Panc1 (cell line): Measurements from ENCODE around the gene TMEM269. TPM values are rescaled to one million over a fixed set of nuclear protein-coding genes. Genes with fewer than 3 reads are reported as not detected.

Source experiments
- ATAC-seq: fragments of 200-7000 bp; cut with Tn5 transposase; 2 replicates; pipeline ENCODE4 v1.9.1; 2020; ENCODE audit warnings: mild to moderate bottlenecking, moderate library complexity
- BruUV-seq: library from RNA; stranded (reverse); fragments of 400-500 nt; replicated peaks from 2 replicates; lab custom pipeline; 2021; lab: Mats Ljungman, UMichigan
- CTCF ChIA-PET: fragments of 300-600 bp; sonication (Branson Sonifier 250); formaldehyde crosslinking; loops from one replicate; lab custom pipeline; 2022; ENCODE audit warnings: antibody characterized with exemption; lab: Charles Lee
- POLR2A ChIA-PET: fragments of 300-600 bp; sonication (Branson Sonifier 250); formaldehyde crosslinking; loops from one replicate; lab custom pipeline; 2022; ENCODE audit warnings: antibody characterized with exemption; lab: Charles Lee
- DNase-seq: peaks from one replicate; pipeline ENCODE4 v3.0.0-alpha.2; 2010; ENCODE audit warnings: low read depth, low spot score
- H3K27ac ChIP-seq: 2 replicates; pipeline ENCODE4 v1.5.1; 2011; ENCODE audit warnings: mild to moderate bottlenecking, low read length, inconsistent platforms
- H3K27me3 ChIP-seq: fragments of 200-500 bp; sonication (Bioruptor generic); 2 replicates; pipeline ENCODE4 v1.6.0; 2014; ENCODE audit warnings: low read length, inconsistent platforms; ENCODE audit not compliant: control insufficient read depth, insufficient read depth
- H3K36me3 ChIP-seq: fragments of 200-500 bp; sonication (Bioruptor generic); 2 replicates; pipeline ENCODE4 v1.5.1; 2014; ENCODE audit warnings: inconsistent platforms, mild to moderate bottlenecking, low read length, moderate library complexity; ENCODE audit not compliant: control insufficient read depth, insufficient read depth
- H3K4me1 ChIP-seq: 2 replicates; pipeline ENCODE4 v1.5.1; 2011; ENCODE audit warnings: inconsistent platforms, mild to moderate bottlenecking, low read length, moderate library complexity; ENCODE audit not compliant: control insufficient read depth, insufficient read depth
- H3K4me3 ChIP-seq, 2 experiments: 2 replicates each; pipeline ENCODE4 v1.5.1; 2011 to 2012; ENCODE audit warnings: low read depth in 2 of 2, low read length in 2 of 2, mild to moderate bottlenecking in 2 of 2, inconsistent platforms in 1 of 2, moderate library complexity in 1 of 2
- H3K9me3 ChIP-seq: fragments of 200-500 bp; sonication (Bioruptor generic); 2 replicates; pipeline ENCODE4 v1.5.1; 2014; ENCODE audit warnings: low read depth, mild to moderate bottlenecking, inconsistent platforms, low read length, moderate library complexity; ENCODE audit not compliant: control insufficient read depth, insufficient read depth
- POLR2AphosphoS5 ChIP-seq: IDR thresholded peaks from 2 replicates; pipeline ENCODE4 v1.6.1; 2012; ENCODE audit warnings: mild to moderate bottlenecking, low read depth, low read length, moderate library complexity
- SIN3A ChIP-seq: IDR thresholded peaks from 2 replicates; pipeline ENCODE4 v1.6.1; 2012; ENCODE audit warnings: low read depth, mild to moderate bottlenecking, low read length, moderate library complexity, borderline replicate concordance; ENCODE audit not compliant: insufficient read depth
- TCF7L2 ChIP-seq: IDR thresholded peaks from 2 replicates; pipeline ENCODE4 v1.6.1; 2011; ENCODE audit warnings: mild to moderate bottlenecking, low read depth, low read length, inconsistent platforms
- in situ Hi-C: cut with HindIII; loops from 2 replicates; pipeline ENCODE4 v1.10.0; 2016; ENCODE audit warnings: low sequenced_read_pairs, low pct_unique_long_range_greater_than_20kb
- intact Hi-C: fragments of 100-400 bp; cut with micrococcal nuclease; formaldehyde crosslinking; loops from one replicate; pipeline ENCODE4 v1.10.0; 2022; ENCODE audit not compliant: unreplicated experiment
- total RNA-seq: library from RNA; stranded (reverse); gene quantifications from one replicate; pipeline ENCODE4 v1.2.1, GENCODE V29; 2021; ENCODE audit not compliant: unreplicated experiment
- TF ChIP-seq, protein P1 (sequence below): fragments of 450-650 bp; IDR thresholded peaks from 2 replicates; pipeline ENCODE4 v1.5.1; 2017; ENCODE audit warnings: mild to moderate bottlenecking
- TF ChIP-seq, protein P2 (sequence below), 2 experiments: IDR thresholded peaks; 2 replicates each; pipeline ENCODE4 v1.6.1; 2011 to 2012; ENCODE audit warnings: low read depth in 2 of 2, control low read depth in 1 of 2, low read length in 1 of 2, mild to moderate bottlenecking in 1 of 2, moderate library complexity in 1 of 2; ENCODE audit not compliant: insufficient read depth in 1 of 2

TMEM269 gene
- total RNA-seq, 1 experiment from 2014 or later = 0.13 TPM

DNA sequence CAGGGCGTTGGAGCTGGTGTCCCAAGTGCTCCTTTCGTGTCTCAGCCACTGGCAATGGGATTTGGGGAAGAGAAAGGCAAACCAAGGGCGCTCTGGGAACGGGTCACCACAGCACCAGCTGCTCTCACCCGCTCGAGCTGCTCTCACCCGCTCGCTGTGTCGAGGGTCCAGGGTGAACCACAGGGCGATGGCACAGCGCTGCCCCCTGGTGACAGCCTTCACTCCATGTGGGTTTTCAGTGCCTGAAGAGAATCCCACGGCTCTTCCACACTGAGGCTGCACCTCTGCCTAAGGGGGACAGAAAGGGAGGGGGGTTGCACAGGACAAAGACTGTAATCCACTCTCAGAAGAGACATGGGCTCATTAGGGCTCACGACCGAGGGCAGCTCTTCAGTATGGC is 37.7 kb upstream of the TMEM269 start:
- DNase-seq = no peak
- no peak overlapping the region for H3K4me3 ChIP-seq
- in situ Hi-C loops = no loop called here
- no peaks in the 10 kb centered on the region for H3K9me3 ChIP-seq
- ATAC-seq = peak; percentile 63
- ChIA-PET CTCF (no interaction called here), POLR2A (no interaction called here)
- H3K36me3 ChIP-seq = no peaks in the 10 kb centered on the region; the same call in 1 of the 2 replicates
- TF ChIP-seq SIN3A (no peak), POLR2AphosphoS5 (no peak)
- TF ChIP-seq, protein P1, sequence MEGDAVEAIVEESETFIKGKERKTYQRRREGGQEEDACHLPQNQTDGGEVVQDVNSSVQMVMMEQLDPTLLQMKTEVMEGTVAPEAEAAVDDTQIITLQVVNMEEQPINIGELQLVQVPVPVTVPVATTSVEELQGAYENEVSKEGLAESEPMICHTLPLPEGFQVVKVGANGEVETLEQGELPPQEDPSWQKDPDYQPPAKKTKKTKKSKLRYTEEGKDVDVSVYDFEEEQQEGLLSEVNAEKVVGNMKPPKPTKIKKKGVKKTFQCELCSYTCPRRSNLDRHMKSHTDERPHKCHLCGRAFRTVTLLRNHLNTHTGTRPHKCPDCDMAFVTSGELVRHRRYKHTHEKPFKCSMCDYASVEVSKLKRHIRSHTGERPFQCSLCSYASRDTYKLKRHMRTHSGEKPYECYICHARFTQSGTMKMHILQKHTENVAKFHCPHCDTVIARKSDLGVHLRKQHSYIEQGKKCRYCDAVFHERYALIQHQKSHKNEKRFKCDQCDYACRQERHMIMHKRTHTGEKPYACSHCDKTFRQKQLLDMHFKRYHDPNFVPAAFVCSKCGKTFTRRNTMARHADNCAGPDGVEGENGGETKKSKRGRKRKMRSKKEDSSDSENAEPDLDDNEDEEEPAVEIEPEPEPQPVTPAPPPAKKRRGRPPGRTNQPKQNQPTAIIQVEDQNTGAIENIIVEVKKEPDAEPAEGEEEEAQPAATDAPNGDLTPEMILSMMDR = peak; percentile 87; the same call in 1 of the 2 replicates
- H3K4me1 ChIP-seq = no peaks in the 10 kb centered on the region; the same call in 1 of the 2 replicates
- no peak overlapping the region for H3K27ac ChIP-seq
- intact Hi-C loops = no loop called here
- no peaks in the 10 kb centered on the region for H3K27me3 ChIP-seq
- no TSS peak for BruUV-seq

DNA sequence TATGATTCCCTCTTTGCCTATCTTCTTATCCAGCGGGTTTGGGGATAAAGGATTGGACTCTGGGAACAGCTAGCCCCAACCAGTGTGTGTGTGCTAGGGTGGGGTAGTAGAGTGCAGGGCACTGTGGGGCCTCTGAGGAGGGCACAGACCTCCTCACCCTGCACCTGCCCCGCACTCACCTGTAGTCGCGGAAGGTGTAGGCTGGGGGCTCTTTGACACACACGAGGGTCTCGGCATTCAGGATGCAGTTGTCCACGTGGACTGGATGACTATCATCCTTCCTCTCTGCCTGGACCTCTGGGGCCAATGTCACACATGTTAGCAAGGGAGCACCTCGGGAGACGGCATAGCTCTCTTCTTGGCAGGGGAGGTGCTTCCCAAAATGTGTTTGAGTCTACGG is 36.8 kb upstream of the TMEM269 start:
- CTCF ChIA-PET = no interaction called here
- H3K4me1 ChIP-seq = no peaks in the 10 kb centered on the region; the same call in 1 of the 2 replicates
- ATAC-seq = no peak
- intact Hi-C loops = no loop called here
- POLR2A ChIA-PET = no interaction called here
- H3K4me3 ChIP-seq = no peak overlapping the region
- DNase-seq = no peak
- TF ChIP-seq, protein P1 = no peak
- no peak for TF ChIP-seq TCF7L2
- no TSS peak for BruUV-seq
- in situ Hi-C loops = no loop called here
- no peaks in the 10 kb centered on the region for H3K9me3 ChIP-seq
- no peaks in the 10 kb centered on the region for H3K27me3 ChIP-seq
- no peak overlapping the region for H3K27ac ChIP-seq
- peaks cover 6% of the 10 kb centered on the region for H3K36me3 ChIP-seq

DNA sequence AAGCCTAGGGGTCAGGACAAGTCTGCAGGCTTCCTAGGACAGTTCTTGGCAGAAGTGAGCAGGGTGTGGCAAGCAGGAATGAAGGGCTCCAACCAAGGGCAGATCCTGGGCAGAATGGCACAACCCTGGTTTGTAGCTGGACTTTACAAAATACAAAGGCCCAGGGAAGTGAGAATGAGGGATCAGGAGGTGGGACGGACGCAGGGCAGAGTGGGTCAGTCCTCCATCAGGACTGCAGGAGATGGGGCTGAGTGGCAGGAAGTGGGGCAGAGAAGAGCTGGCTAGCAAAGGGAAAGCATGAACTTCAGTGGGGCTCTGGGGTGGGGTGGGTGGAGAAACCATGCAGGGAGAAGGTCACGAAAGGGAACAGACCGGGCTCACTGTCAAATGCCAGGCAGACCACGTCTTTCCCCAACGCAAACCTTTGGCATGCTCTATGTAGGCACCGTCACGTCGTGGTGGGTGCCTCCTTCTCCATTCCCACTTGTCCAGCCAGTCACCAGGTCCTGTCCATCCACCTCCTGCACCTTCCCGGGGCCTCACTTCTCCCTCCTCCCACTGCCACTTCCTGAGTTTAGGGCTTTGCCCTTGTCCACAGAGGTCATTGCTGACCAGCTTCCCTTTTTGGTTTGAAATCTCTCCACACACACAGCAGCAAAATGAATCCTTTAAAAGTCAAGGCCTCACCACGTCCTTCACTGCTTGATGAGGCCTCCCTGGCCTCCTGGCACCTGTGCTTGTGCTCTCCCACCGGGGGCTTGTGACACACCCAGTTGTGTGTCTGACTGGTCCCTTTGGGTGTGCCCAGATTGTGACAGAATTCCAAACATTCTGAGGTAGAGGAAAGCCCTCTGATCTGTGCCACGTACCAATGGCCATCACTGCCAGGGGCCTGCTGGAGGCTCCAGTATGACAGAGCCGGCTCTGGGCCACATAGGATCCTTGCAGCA is 36.1 kb upstream of the TMEM269 start:
- BruUV-seq = no TSS peak
- intact Hi-C loops (no loop called here), in situ Hi-C loops (no loop called here)
- Histone ChIP-seq H3K4me3 (no peak overlapping the region), H3K36me3 (peaks cover 9% of the 10 kb centered on the region), H3K9me3 (no peaks in the 10 kb centered on the region), H3K4me1 (no peaks in the 10 kb centered on the region), H3K27me3 (no peaks in the 10 kb centered on the region), H3K27ac (no peak overlapping the region)
- DNase-seq (no peak), ATAC-seq (no peak)
- POLR2A ChIA-PET = interaction anchor here (0.7 kb wide), 1 partner anchor 202 kb away, joined by 3 read pairs; no protein-coding TSS in a partner anchor
- TF ChIP-seq SIN3A = no peak
- TF ChIP-seq, protein P2, sequence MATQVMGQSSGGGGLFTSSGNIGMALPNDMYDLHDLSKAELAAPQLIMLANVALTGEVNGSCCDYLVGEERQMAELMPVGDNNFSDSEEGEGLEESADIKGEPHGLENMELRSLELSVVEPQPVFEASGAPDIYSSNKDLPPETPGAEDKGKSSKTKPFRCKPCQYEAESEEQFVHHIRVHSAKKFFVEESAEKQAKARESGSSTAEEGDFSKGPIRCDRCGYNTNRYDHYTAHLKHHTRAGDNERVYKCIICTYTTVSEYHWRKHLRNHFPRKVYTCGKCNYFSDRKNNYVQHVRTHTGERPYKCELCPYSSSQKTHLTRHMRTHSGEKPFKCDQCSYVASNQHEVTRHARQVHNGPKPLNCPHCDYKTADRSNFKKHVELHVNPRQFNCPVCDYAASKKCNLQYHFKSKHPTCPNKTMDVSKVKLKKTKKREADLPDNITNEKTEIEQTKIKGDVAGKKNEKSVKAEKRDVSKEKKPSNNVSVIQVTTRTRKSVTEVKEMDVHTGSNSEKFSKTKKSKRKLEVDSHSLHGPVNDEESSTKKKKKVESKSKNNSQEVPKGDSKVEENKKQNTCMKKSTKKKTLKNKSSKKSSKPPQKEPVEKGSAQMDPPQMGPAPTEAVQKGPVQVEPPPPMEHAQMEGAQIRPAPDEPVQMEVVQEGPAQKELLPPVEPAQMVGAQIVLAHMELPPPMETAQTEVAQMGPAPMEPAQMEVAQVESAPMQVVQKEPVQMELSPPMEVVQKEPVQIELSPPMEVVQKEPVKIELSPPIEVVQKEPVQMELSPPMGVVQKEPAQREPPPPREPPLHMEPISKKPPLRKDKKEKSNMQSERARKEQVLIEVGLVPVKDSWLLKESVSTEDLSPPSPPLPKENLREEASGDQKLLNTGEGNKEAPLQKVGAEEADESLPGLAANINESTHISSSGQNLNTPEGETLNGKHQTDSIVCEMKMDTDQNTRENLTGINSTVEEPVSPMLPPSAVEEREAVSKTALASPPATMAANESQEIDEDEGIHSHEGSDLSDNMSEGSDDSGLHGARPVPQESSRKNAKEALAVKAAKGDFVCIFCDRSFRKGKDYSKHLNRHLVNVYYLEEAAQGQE (IDR thresholded peaks at IDR 0.05; ENCODE audit: insufficient read depth in 1 of 2, low read depth in 2 of 2, low read length in 1 of 2) = no peak
- TF ChIP-seq, protein P1 = no peak
- no peak for TF ChIP-seq POLR2AphosphoS5
- TF ChIP-seq TCF7L2 = no peak
- CTCF ChIA-PET = no interaction called here
